Upper lobe of left lung (tissue), 4 donors: ENCODE measurements around the gene MATCAP1.

Experiments
- EP300 ChIP-seq, 4 donors: sonication (generic); formaldehyde crosslinking; IDR thresholded peaks; one replicate each; pipeline ENCODE4 v1.5.1; 2017; ENCODE audit warnings: antibody characterized with exemption in 4 of 4, control low read depth in 2 of 4
- POLR2A ChIP-seq, 4 donors: fragments of 450-650 bp; IDR thresholded peaks; one replicate each; pipeline ENCODE4 v1.5.1; 2016 to 2017; ENCODE audit warnings: antibody characterized with exemption in 4 of 4, mild to moderate bottlenecking in 2 of 4
- POLR2AphosphoS5 ChIP-seq, 2 donors: sonication (generic); formaldehyde crosslinking; IDR thresholded peaks; one replicate each; pipeline ENCODE4 v1.5.1; 2017; ENCODE audit warnings: antibody characterized with exemption in 2 of 2
- TF ChIP-seq, protein P1 (sequence below), 6 experiments: fragments of 450-650 bp in 4 of 6; fragments of 200-600 bp in 2 of 6; sonication (generic) in 2 of 6; IDR thresholded peaks; one replicate each; pipeline ENCODE4 v1.5.1; 2016 to 2019; ENCODE audit warnings: antibody characterized with exemption in 6 of 6

GRCh38 chr16:67162506-67163163, 21.1 kb downstream of the MATCAP1 start:
- TF ChIP-seq, protein P1, sequence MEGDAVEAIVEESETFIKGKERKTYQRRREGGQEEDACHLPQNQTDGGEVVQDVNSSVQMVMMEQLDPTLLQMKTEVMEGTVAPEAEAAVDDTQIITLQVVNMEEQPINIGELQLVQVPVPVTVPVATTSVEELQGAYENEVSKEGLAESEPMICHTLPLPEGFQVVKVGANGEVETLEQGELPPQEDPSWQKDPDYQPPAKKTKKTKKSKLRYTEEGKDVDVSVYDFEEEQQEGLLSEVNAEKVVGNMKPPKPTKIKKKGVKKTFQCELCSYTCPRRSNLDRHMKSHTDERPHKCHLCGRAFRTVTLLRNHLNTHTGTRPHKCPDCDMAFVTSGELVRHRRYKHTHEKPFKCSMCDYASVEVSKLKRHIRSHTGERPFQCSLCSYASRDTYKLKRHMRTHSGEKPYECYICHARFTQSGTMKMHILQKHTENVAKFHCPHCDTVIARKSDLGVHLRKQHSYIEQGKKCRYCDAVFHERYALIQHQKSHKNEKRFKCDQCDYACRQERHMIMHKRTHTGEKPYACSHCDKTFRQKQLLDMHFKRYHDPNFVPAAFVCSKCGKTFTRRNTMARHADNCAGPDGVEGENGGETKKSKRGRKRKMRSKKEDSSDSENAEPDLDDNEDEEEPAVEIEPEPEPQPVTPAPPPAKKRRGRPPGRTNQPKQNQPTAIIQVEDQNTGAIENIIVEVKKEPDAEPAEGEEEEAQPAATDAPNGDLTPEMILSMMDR (IDR thresholded peaks at IDR 0.05): no peak
- TF ChIP-seq EP300 (IDR thresholded peaks at IDR 0.05) (no peak), POLR2AphosphoS5 (IDR thresholded peaks at IDR 0.05) (no peak), POLR2A (IDR thresholded peaks at IDR 0.05) (no peak)
